Thyroid gland (tissue), 4 donors: Measurements from ENCODE around the gene GALNT15. TPM values are rescaled to one million over a fixed set of nuclear protein-coding genes. Genes with fewer than 3 reads are reported as not detected.
A peak's percentile ranks its signal among the peaks of the same experiment; 100 is the strongest.

Experiments used
- DNase-seq, 2 donors: peaks; one replicate each; pipeline ENCODE4 v3.0.0-alpha.2; 2019
- H3K27ac ChIP-seq, 3 donors: fragments of 200-600 bp; sonication (generic); 1 replicate in 2 of 3; 2 replicates in 1 of 3; pipeline ENCODE4 v1.5.1; 2016 to 2019; ENCODE audit warnings: mild to moderate bottlenecking in 1 of 3, moderate library complexity in 1 of 3
- H3K27me3 ChIP-seq: fragments of 200-600 bp; sonication (generic); one replicate; pipeline ENCODE4 v1.5.1; 2019
- H3K36me3 ChIP-seq, 2 donors: fragments of 200-600 bp; sonication (generic); one replicate each; pipeline ENCODE4 v1.5.1; 2016 to 2019
- H3K4me1 ChIP-seq, 2 donors: fragments of 200-600 bp; sonication (generic); one replicate each; pipeline ENCODE4 v1.5.1; 2017 to 2019
- H3K4me3 ChIP-seq, 3 donors: fragments of 200-600 bp; sonication (generic); replicated peaks in 1 of 3; 1 replicate in 2 of 3; 2 replicates in 1 of 3; pipeline ENCODE4 v1.5.1; 2016; ENCODE audit warnings: mild to moderate bottlenecking in 1 of 3
- H3K9me3 ChIP-seq: fragments of 200-600 bp; sonication (generic); one replicate; pipeline ENCODE4 v1.5.1; 2017
- CTCF ChIP-seq, 6 experiments: fragments of 200-600 bp in 3 of 6; fragments of 450-650 bp in 3 of 6; sonication (generic) in 3 of 6; IDR thresholded peaks; one replicate each; pipeline ENCODE4 v1.5.1; 2016 to 2019; ENCODE audit warnings: antibody characterized with exemption in 6 of 6, mild to moderate bottlenecking in 2 of 6, inconsistent platforms in 1 of 6, moderate library complexity in 1 of 6
- POLR2A ChIP-seq, 2 donors: fragments of 450-650 bp; IDR thresholded peaks; one replicate each; pipeline ENCODE4 v1.6.1; 2017; ENCODE audit warnings: antibody characterized with exemption in 2 of 2, mild to moderate bottlenecking in 2 of 2, moderate library complexity in 1 of 2
- WGBS, 2 donors: methylation state at CpG; one replicate each; pipeline ENCODE4 v1.1.5; 2017; 5-methylcytosine and 5-hydroxymethylcytosine counted together
- intact Hi-C: fragments of 100-400 bp; cut with DNase I; formaldehyde crosslinking; loops from one replicate; pipeline ENCODE4 v1.15.1; 2023
- total RNA-seq, 4 donors: library from RNA; depleted of rRNA; stranded (reverse); fragments of >200 nt; gene quantifications; one replicate each; pipeline ENCODE4 v1.2.3, GENCODE V29; 2016

GALNT15 gene
- total RNA-seq, 4 donors from 2014 or later: 21.3 to 226 (median 49.4) TPM

- Histone ChIP-seq H3K27ac (no peak overlapping the region), H3K9me3 (no peaks in the 10 kb centered on the region), H3K27me3 (no peaks in the 10 kb centered on the region), H3K4me1 (no peaks in the 10 kb centered on the region), H3K36me3 (no peaks in the 10 kb centered on the region), H3K4me3 (no peak overlapping the region)
- no peak for TF ChIP-seq CTCF (IDR thresholded peaks at IDR 0.05)
- no peak for TF ChIP-seq POLR2A (IDR thresholded peaks at IDR 0.05)
- intact Hi-C loops: no loop called here
- 84 to 93% methylated on average over 4 of the region's 4 CpGs for WGBS, 2 donors
- no peak for DNase-seq
These were observed 61.7 kb downstream of the GALNT15 start for GRCh38 chr3:16236030-16236639.

- no peak overlapping the region for H3K4me3 ChIP-seq
- H3K27ac ChIP-seq: no peak overlapping the region
- no peaks in the 10 kb centered on the region for H3K9me3 ChIP-seq
- H3K4me1 ChIP-seq: no peaks in the 10 kb centered on the region
- 77 to 93% methylated on average over 3 of the region's 3 CpGs for WGBS, 2 donors
- intact Hi-C loops: no loop called here
- no peak for TF ChIP-seq CTCF (IDR thresholded peaks at IDR 0.05)
- TF ChIP-seq POLR2A (IDR thresholded peaks at IDR 0.05): no peak
- no peaks in the 10 kb centered on the region for H3K27me3 ChIP-seq
- H3K36me3 ChIP-seq: no peaks in the 10 kb centered on the region
- no peak for DNase-seq
These were observed 62.4 kb downstream of the GALNT15 start for GRCh38 chr3:16236856-16237393.

GRCh38 chr3:16239086-16239770 lies 64.7 kb downstream of the GALNT15 start:
- no peak for DNase-seq
- 67 to 76% methylated on average over 3 of the region's 3 CpGs for WGBS, 2 donors
- H3K36me3 ChIP-seq: no peaks in the 10 kb centered on the region
- no peaks in the 10 kb centered on the region for H3K27me3 ChIP-seq
- H3K27ac ChIP-seq: peak overlapping the region in 1 of 3 donors; percentile 28
- intact Hi-C loops: no loop called here
- H3K4me1 ChIP-seq: peaks cover 0 to 1% of the 10 kb centered on the region in 2 donors
- H3K4me3 ChIP-seq: no peak overlapping the region
- TF ChIP-seq CTCF (IDR thresholded peaks at IDR 0.05) (no peak), POLR2A (IDR thresholded peaks at IDR 0.05) (no peak)
- no peaks in the 10 kb centered on the region for H3K9me3 ChIP-seq

- intact Hi-C loops: loop anchor here (10.0 kb wide), 1 partner anchor 605 kb away; no protein-coding TSS in a partner anchor
- Histone ChIP-seq H3K36me3 (no peaks in the 10 kb centered on the region), H3K4me3 (no peak overlapping the region), H3K9me3 (no peaks in the 10 kb centered on the region), H3K4me1 (peaks cover 0 to 6% of the 10 kb centered on the region in 2 donors), H3K27ac (peak overlapping the region in 1 of 3 donors; percentile 28), H3K27me3 (no peaks in the 10 kb centered on the region)
- 84 to 87% methylated on average over 4 of the region's 4 CpGs for WGBS, 2 donors
- TF ChIP-seq POLR2A (IDR thresholded peaks at IDR 0.05) (no peak), CTCF (IDR thresholded peaks at IDR 0.05) (no peak)
- no peak for DNase-seq
These were observed 65.3 kb downstream of the GALNT15 start for GRCh38 chr3:16239780-16240179.
